ENCODE results near the gene ARMC9. TPM values are rescaled to one million over a fixed set of nuclear protein-coding genes. Genes with fewer than 3 reads are reported as not detected.

Gene ARMC9
- total RNA-seq, 2 experiments from 2014 or later, result 2.0 to 2.5 TPM

- no peaks in the 10 kb centered on the region for H3K36me3 Mint-ChIP-seq
- H3K9me3 Mint-ChIP-seq, result peaks cover 3% of the 10 kb centered on the region
- DNase-seq, result no peak
- POLR2A ChIA-PET, result no interaction called here
- H3K4me3 Mint-ChIP-seq, result no peak overlapping the region
- H3K4me1 Mint-ChIP-seq, result peaks cover 2% of the 10 kb centered on the region
- no peak for ATAC-seq (ENCODE audit: low read depth)
- H3K27ac Mint-ChIP-seq, result no peak overlapping the region
- H3K27me3 Mint-ChIP-seq, result peaks cover 3% of the 10 kb centered on the region
Observed at GRCh38 chr2:231387904-231388724, 189.7 kb downstream of the ARMC9 start.

- Mint-ChIP-seq H3K27me3 (peaks cover 3% of the 10 kb centered on the region), H3K4me3 (no peak overlapping the region), H3K36me3 (no peaks in the 10 kb centered on the region), H3K9me3 (peaks cover 3% of the 10 kb centered on the region), H3K4me1 (peaks cover 8% of the 10 kb centered on the region), H3K27ac (no peak overlapping the region)
- POLR2A ChIA-PET, result no interaction called here
- DNase-seq (no peak), ATAC-seq (ENCODE audit: low read depth) (no peak)
Observed at GRCh38 chr2:231388725-231389346, 190.4 kb downstream of the ARMC9 start.

GRCh38 chr2:231390667-231391066 is 192.2 kb downstream of the ARMC9 start:
- POLR2A ChIA-PET, result interaction anchor here (0.5 kb wide), 1 partner anchor 1525 kb away, joined by 4 read pairs; no protein-coding TSS in a partner anchor
- H3K27ac Mint-ChIP-seq, result no peak overlapping the region
- H3K4me1 Mint-ChIP-seq, result peaks cover 20% of the 10 kb centered on the region
- peaks cover 3% of the 10 kb centered on the region for H3K9me3 Mint-ChIP-seq
- DNase-seq (no peak), ATAC-seq (ENCODE audit: low read depth) (no peak)
- H3K27me3 Mint-ChIP-seq, result peaks cover 10% of the 10 kb centered on the region
- no peaks in the 10 kb centered on the region for H3K36me3 Mint-ChIP-seq
- H3K4me3 Mint-ChIP-seq, result no peak overlapping the region

GRCh38 chr2:231391981-231392380 is 193.6 kb downstream of the ARMC9 start:
- POLR2A ChIA-PET, result interaction anchor here (0.6 kb wide), 1 partner anchor 31 kb away, joined by 3 read pairs; no protein-coding TSS in a partner anchor
- no peaks in the 10 kb centered on the region for H3K9me3 Mint-ChIP-seq
- DNase-seq (no peak), ATAC-seq (ENCODE audit: low read depth) (no peak)
- H3K36me3 Mint-ChIP-seq, result no peaks in the 10 kb centered on the region
- no peak overlapping the region for H3K4me3 Mint-ChIP-seq
- peaks cover 20% of the 10 kb centered on the region for H3K4me1 Mint-ChIP-seq
- peak overlapping the region; percentile 26 for H3K27ac Mint-ChIP-seq
- peaks cover 18% of the 10 kb centered on the region for H3K27me3 Mint-ChIP-seq

- Mint-ChIP-seq H3K9me3 (no peaks in the 10 kb centered on the region), H3K36me3 (no peaks in the 10 kb centered on the region), H3K4me3 (no peak overlapping the region), H3K27me3 (peaks cover 19% of the 10 kb centered on the region), H3K27ac (peak overlapping the region; percentile 95), H3K4me1 (peaks cover 20% of the 10 kb centered on the region)
- ATAC-seq (ENCODE audit: low read depth), result no peak
- no peak for DNase-seq
- POLR2A ChIA-PET, result interaction anchor here (0.6 kb wide), 1 partner anchor 30 kb away, joined by 3 read pairs; no protein-coding TSS in a partner anchor
Observed at GRCh38 chr2:231392431-231393148, 194.2 kb downstream of the ARMC9 start.

GRCh38 chr2:231393149-231394131 is 195.0 kb downstream of the ARMC9 start:
- H3K4me3 Mint-ChIP-seq, result peak overlapping the region; percentile 75

GRCh38 chr2:231394211-231395141 is 196.0 kb downstream of the ARMC9 start:
- POLR2A ChIA-PET, result interaction anchor here (0.6 to 1.7 kb wide), 5 partner anchors 9 to 196 kb away, joined by 3 to 5 read pairs (median 4); partner anchors contain the start of gene ARMC9
- Mint-ChIP-seq H3K36me3 (no peaks in the 10 kb centered on the region), H3K4me3 (peak overlapping the region; percentile 75), H3K27ac (peak overlapping the region; percentile 95), H3K9me3 (no peaks in the 10 kb centered on the region), H3K27me3 (peaks cover 19% of the 10 kb centered on the region), H3K4me1 (peaks cover 20% of the 10 kb centered on the region)
- ATAC-seq (ENCODE audit: low read depth) (no peak), DNase-seq (no peak)

More at GRCh38 chr2:231393149-231394131, 195.0 kb downstream of the ARMC9 start:
- H3K27ac Mint-ChIP-seq, result peak overlapping the region; percentile 95
- POLR2A ChIA-PET, result interaction anchor here (0.6 to 1.7 kb wide), 6 partner anchors 10 to 420 kb away, joined by 3 to 5 read pairs (median 4); partner anchors contain the start of gene ARMC9
- peaks cover 20% of the 10 kb centered on the region for H3K4me1 Mint-ChIP-seq
- H3K9me3 Mint-ChIP-seq, result no peaks in the 10 kb centered on the region
- peak; percentile 80 for ATAC-seq (ENCODE audit: low read depth)
- peak; percentile 67 for DNase-seq
- no peaks in the 10 kb centered on the region for H3K36me3 Mint-ChIP-seq
- peaks cover 19% of the 10 kb centered on the region for H3K27me3 Mint-ChIP-seq

GRCh38 chr2:231395188-231396057 is 197.0 kb downstream of the ARMC9 start, which contains the start of gene B3GNT7:
Gene B3GNT7, plus strand, starts transcription at chr2:231395710. Its CDS starts 94 bp downstream, at chr2:231395804.
- Mint-ChIP-seq H3K27ac (peak within 1 kb of the TSS; percentile 40), H3K27me3 (peaks cover 16% of the 10 kb centered on the region), H3K4me1 (peaks cover 20% of the 10 kb centered on the region), H3K9me3 (no peaks in the 10 kb centered on the region), H3K36me3 (no peaks in the 10 kb centered on the region), H3K4me3 (peak within 1 kb of the TSS; percentile 75)
- DNase-seq (no peak), ATAC-seq (ENCODE audit: low read depth) (peak; percentile 9)
- POLR2A ChIA-PET, result interaction anchor here (1.1 kb wide), 1 partner anchor 69 kb away, joined by 5 read pairs; the partner anchor contains the start of gene NCL

GRCh38 chr2:231396058-231396821 is 197.8 kb downstream of the ARMC9 start:
- ATAC-seq (ENCODE audit: low read depth), result no peak
- Mint-ChIP-seq H3K4me1 (peaks cover 20% of the 10 kb centered on the region), H3K4me3 (peak overlapping the region; percentile 53), H3K36me3 (no peaks in the 10 kb centered on the region), H3K27me3 (peaks cover 16% of the 10 kb centered on the region), H3K9me3 (no peaks in the 10 kb centered on the region), H3K27ac (no peak overlapping the region)
- DNase-seq, result no peak
- POLR2A ChIA-PET, result interaction anchor here (1.1 kb wide), 1 partner anchor 68 kb away, joined by 5 read pairs; the partner anchor contains the start of gene NCL
